WTC11 (cell line): ENCODE data around the gene NTRK1. TPM values are rescaled to one million over a fixed set of nuclear protein-coding genes. Genes with fewer than 3 reads are reported as not detected.

Experiments used
- ATAC-seq: fragments of 200-7000 bp; cut with Tn5 transposase; 2 replicates; pipeline ENCODE4 v1.10.0; 2021; ENCODE audit warnings: mild to moderate bottlenecking, moderate library complexity
- CTCF ChIA-PET: fragments of 300-600 bp; sonication (Branson Sonifier 250); formaldehyde crosslinking; loops from one replicate; lab custom pipeline; 2021; ENCODE audit warnings: antibody characterized with exemption; lab: Charles Lee
- POLR2A ChIA-PET: fragments of 350-600 bp; sonication (Branson Sonifier 250); formaldehyde crosslinking; loops from one replicate; lab custom pipeline; 2021; ENCODE audit warnings: antibody characterized with exemption; lab: Charles Lee
- DNase-seq: peaks from one replicate; pipeline ENCODE4 v3.0.0; 2021; ENCODE audit warnings: low spot score
- H3K27ac Mint-ChIP-seq: 2 replicates; pipeline ENCODE4 v1.8.0; 2021; ENCODE audit warnings: mixed read lengths
- H3K27me3 Mint-ChIP-seq: 2 replicates; pipeline ENCODE4 v1.8.0; 2021; ENCODE audit warnings: low read depth, mild to moderate bottlenecking, moderate library complexity, mixed read lengths
- H3K36me3 Mint-ChIP-seq: 2 replicates; pipeline ENCODE4 v1.8.0; 2021; ENCODE audit warnings: mixed read lengths
- H3K4me1 Mint-ChIP-seq: 2 replicates; pipeline ENCODE4 v1.8.0; 2022; ENCODE audit warnings: mixed read lengths
- H3K4me3 Mint-ChIP-seq: 2 replicates; pipeline ENCODE4 v1.8.0; 2021; ENCODE audit warnings: mild to moderate bottlenecking, moderate library complexity, mixed read lengths
- H3K9me3 Mint-ChIP-seq: 2 replicates; pipeline ENCODE4 v1.8.0; 2021; ENCODE audit warnings: mixed read lengths
- ATF1 ChIP-seq: sonication (generic); formaldehyde crosslinking; IDR thresholded peaks from 2 replicates; pipeline ENCODE4 v1.8.1; 2023; ENCODE audit warnings: mild to moderate bottlenecking, moderate library complexity, missing genetic modification reagents
- CREB1 ChIP-seq: sonication (generic); formaldehyde crosslinking; IDR thresholded peaks from 2 replicates; pipeline ENCODE4 v1.8.0; 2023; ENCODE audit warnings: mild to moderate bottlenecking, missing genetic modification reagents
- GABPB1 ChIP-seq: sonication (generic); formaldehyde crosslinking; IDR thresholded peaks from 2 replicates; pipeline ENCODE4 v1.8.1; 2023; ENCODE audit warnings: mild to moderate bottlenecking, missing genetic modification reagents
- GRHL2 ChIP-seq: fragments of 250-450 bp; sonication (Bioruptor Pico); IDR thresholded peaks from 2 replicates; pipeline ENCODE4 v1.8.0; 2022; ENCODE audit warnings: mild to moderate bottlenecking, moderate library complexity; ENCODE audit not compliant: insufficient replicate concordance, severe bottlenecking
- GTF2I ChIP-seq: fragments of 250-450 bp; sonication (Bioruptor Pico); conservative IDR thresholded peaks from 2 replicates; pipeline ENCODE4 v1.4.0; 2021; ENCODE audit warnings: mild to moderate bottlenecking
- NFATC4 ChIP-seq: fragments of 250-450 bp; sonication (Bioruptor Pico); IDR thresholded peaks from 2 replicates; pipeline ENCODE4 v1.9.0; 2021; ENCODE audit warnings: mild to moderate bottlenecking
- NR1H2 ChIP-seq: sonication (generic); formaldehyde crosslinking; IDR thresholded peaks from 2 replicates; pipeline ENCODE4 v1.9.0; 2021; ENCODE audit warnings: mild to moderate bottlenecking, moderate library complexity, missing genetic modification reagents
- TCF7 ChIP-seq: sonication (generic); formaldehyde crosslinking; IDR thresholded peaks from 2 replicates; pipeline ENCODE4 v1.8.0; 2022; ENCODE audit warnings: mild to moderate bottlenecking, low read depth, missing genetic modification reagents, moderate library complexity
- TEAD1 ChIP-seq: sonication (generic); formaldehyde crosslinking; IDR thresholded peaks from 2 replicates; pipeline ENCODE4 v1.8.0; 2022; ENCODE audit warnings: mild to moderate bottlenecking, missing genetic modification reagents
- ZNF263 ChIP-seq: sonication (generic); formaldehyde crosslinking; IDR thresholded peaks from 2 replicates; pipeline ENCODE4 v1.8.1; 2022; ENCODE audit warnings: low read depth, mild to moderate bottlenecking, moderate library complexity, missing genetic modification reagents
- ZNF396 ChIP-seq: fragments of 250-450 bp; sonication (Bioruptor Pico); IDR thresholded peaks from 2 replicates; pipeline ENCODE4 v1.8.0; 2021; ENCODE audit warnings: mild to moderate bottlenecking, moderate library complexity, borderline replicate concordance
- total RNA-seq: library from RNA; stranded (reverse); gene quantifications from 3 replicates; pipeline ENCODE4 v1.2.3, GENCODE V29; 2021
- TF ChIP-seq, protein P1 (sequence below): sonication (generic); formaldehyde crosslinking; IDR thresholded peaks from 2 replicates; pipeline ENCODE4 v1.8.1; 2022; ENCODE audit warnings: missing genetic modification reagents, borderline replicate concordance
- TF ChIP-seq, protein P2 (sequence below): fragments of 250-450 bp; sonication (Bioruptor Pico); IDR thresholded peaks from 2 replicates; pipeline ENCODE4 v1.9.0; 2021; ENCODE audit warnings: mild to moderate bottlenecking, borderline replicate concordance
- TF ChIP-seq, protein P3 (sequence below): sonication (generic); formaldehyde crosslinking; IDR thresholded peaks from 2 replicates; pipeline ENCODE4 v1.8.1; 2023; ENCODE audit warnings: mild to moderate bottlenecking, missing genetic modification reagents, moderate library complexity
- TF ChIP-seq, protein P4 (sequence below): sonication (generic); formaldehyde crosslinking; IDR thresholded peaks from 2 replicates; pipeline ENCODE4 v1.8.0; 2022; ENCODE audit warnings: mild to moderate bottlenecking, missing genetic modification reagents
- TF ChIP-seq, protein P5 (sequence below): fragments of 250-450 bp; sonication (Bioruptor Pico); IDR thresholded peaks from 2 replicates; pipeline ENCODE4 v2.1.2; 2022; ENCODE audit warnings: mild to moderate bottlenecking, moderate library complexity
- TF ChIP-seq, protein P6 (sequence below): sonication (generic); formaldehyde crosslinking; IDR thresholded peaks from 2 replicates; pipeline ENCODE4 v1.8.1; 2023; ENCODE audit warnings: mild to moderate bottlenecking, missing genetic modification reagents, borderline replicate concordance
- TF ChIP-seq, protein P7 (sequence below): sonication (generic); formaldehyde crosslinking; conservative IDR thresholded peaks from 2 replicates; pipeline ENCODE4 v1.8.1; 2023; ENCODE audit warnings: mild to moderate bottlenecking, low read depth, missing genetic modification reagents, moderate library complexity
- TF ChIP-seq, protein P8 (sequence below): fragments of 250-450 bp; sonication (Bioruptor Pico); conservative IDR thresholded peaks from 2 replicates; pipeline ENCODE4 v1.9.0; 2021; ENCODE audit warnings: mild to moderate bottlenecking

NTRK1 gene
- total RNA-seq, 1 experiment from 2014 or later: 0.42 TPM

DNA sequence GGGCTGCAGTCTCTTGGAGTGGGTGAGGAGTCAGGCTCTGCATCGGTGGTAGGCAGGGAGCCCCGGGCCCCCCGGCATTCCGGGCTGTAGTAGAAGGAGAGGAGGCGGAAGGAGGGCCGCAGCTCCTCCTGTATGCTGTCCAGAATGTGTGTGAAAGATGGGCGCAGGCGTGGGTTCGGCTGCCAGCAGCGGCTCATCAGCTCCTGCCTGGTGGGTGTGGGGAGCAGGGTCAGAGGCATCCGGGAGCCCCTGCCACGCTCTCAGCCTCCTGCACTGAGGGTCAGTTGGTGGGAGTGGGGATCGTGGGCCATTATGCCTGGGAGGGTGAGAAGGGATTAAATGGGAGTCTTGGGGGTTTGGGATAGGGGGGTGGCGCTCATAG lies 19.8 kb upstream of the NTRK1 start:
- ATAC-seq (no peak), DNase-seq (no peak)
- H3K27ac Mint-ChIP-seq: no peak overlapping the region
- TF ChIP-seq ZNF396 (CRISPR knock-in tag) (no peak), ATF1 (CRISPR knock-in tag) (no peak), NFATC4 (CRISPR knock-in tag) (no peak), GABPB1 (CRISPR knock-in tag) (no peak), TCF7 (no peak), NR1H2 (CRISPR knock-in tag) (no peak), GTF2I (CRISPR knock-in tag) (no peak), GRHL2 (CRISPR knock-in tag) (no peak), ZNF263 (CRISPR knock-in tag) (no peak), CREB1 (no peak), TEAD1 (CRISPR knock-in tag) (no peak)
- TF ChIP-seq, protein P1, sequence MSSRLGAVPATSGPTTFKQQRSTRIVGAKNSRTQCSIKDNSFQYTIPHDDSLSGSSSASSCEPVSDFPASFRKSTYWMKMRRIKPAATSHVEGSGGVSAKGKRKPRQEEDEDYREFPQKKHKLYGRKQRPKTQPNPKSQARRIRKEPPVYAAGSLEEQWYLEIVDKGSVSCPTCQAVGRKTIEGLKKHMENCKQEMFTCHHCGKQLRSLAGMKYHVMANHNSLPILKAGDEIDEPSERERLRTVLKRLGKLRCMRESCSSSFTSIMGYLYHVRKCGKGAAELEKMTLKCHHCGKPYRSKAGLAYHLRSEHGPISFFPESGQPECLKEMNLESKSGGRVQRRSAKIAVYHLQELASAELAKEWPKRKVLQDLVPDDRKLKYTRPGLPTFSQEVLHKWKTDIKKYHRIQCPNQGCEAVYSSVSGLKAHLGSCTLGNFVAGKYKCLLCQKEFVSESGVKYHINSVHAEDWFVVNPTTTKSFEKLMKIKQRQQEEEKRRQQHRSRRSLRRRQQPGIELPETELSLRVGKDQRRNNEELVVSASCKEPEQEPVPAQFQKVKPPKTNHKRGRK (CRISPR knock-in tag): no peak
- TF ChIP-seq, protein P2, sequence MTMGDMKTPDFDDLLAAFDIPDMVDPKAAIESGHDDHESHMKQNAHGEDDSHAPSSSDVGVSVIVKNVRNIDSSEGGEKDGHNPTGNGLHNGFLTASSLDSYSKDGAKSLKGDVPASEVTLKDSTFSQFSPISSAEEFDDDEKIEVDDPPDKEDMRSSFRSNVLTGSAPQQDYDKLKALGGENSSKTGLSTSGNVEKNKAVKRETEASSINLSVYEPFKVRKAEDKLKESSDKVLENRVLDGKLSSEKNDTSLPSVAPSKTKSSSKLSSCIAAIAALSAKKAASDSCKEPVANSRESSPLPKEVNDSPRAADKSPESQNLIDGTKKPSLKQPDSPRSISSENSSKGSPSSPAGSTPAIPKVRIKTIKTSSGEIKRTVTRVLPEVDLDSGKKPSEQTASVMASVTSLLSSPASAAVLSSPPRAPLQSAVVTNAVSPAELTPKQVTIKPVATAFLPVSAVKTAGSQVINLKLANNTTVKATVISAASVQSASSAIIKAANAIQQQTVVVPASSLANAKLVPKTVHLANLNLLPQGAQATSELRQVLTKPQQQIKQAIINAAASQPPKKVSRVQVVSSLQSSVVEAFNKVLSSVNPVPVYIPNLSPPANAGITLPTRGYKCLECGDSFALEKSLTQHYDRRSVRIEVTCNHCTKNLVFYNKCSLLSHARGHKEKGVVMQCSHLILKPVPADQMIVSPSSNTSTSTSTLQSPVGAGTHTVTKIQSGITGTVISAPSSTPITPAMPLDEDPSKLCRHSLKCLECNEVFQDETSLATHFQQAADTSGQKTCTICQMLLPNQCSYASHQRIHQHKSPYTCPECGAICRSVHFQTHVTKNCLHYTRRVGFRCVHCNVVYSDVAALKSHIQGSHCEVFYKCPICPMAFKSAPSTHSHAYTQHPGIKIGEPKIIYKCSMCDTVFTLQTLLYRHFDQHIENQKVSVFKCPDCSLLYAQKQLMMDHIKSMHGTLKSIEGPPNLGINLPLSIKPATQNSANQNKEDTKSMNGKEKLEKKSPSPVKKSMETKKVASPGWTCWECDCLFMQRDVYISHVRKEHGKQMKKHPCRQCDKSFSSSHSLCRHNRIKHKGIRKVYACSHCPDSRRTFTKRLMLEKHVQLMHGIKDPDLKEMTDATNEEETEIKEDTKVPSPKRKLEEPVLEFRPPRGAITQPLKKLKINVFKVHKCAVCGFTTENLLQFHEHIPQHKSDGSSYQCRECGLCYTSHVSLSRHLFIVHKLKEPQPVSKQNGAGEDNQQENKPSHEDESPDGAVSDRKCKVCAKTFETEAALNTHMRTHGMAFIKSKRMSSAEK: no peak
- TF ChIP-seq, protein P3, sequence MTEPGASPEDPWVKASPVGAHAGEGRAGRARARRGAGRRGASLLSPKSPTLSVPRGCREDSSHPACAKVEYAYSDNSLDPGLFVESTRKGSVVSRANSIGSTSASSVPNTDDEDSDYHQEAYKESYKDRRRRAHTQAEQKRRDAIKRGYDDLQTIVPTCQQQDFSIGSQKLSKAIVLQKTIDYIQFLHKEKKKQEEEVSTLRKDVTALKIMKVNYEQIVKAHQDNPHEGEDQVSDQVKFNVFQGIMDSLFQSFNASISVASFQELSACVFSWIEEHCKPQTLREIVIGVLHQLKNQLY (CRISPR knock-in tag): no peak
- TF ChIP-seq, protein P4, sequence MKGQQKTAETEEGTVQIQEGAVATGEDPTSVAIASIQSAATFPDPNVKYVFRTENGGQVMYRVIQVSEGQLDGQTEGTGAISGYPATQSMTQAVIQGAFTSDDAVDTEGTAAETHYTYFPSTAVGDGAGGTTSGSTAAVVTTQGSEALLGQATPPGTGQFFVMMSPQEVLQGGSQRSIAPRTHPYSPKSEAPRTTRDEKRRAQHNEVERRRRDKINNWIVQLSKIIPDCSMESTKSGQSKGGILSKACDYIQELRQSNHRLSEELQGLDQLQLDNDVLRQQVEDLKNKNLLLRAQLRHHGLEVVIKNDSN (CRISPR knock-in tag): no peak
- TF ChIP-seq, protein P5, sequence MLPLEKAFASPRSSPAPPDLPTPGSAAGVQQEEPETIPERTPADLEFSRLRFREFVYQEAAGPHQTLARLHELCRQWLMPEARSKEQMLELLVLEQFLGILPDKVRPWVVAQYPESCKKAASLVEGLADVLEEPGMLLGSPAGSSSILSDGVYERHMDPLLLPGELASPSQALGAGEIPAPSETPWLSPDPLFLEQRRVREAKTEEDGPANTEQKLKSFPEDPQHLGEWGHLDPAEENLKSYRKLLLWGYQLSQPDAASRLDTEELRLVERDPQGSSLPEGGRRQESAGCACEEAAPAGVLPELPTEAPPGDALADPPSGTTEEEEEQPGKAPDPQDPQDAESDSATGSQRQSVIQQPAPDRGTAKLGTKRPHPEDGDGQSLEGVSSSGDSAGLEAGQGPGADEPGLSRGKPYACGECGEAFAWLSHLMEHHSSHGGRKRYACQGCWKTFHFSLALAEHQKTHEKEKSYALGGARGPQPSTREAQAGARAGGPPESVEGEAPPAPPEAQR (CRISPR knock-in tag): no peak
- TF ChIP-seq, protein P6, sequence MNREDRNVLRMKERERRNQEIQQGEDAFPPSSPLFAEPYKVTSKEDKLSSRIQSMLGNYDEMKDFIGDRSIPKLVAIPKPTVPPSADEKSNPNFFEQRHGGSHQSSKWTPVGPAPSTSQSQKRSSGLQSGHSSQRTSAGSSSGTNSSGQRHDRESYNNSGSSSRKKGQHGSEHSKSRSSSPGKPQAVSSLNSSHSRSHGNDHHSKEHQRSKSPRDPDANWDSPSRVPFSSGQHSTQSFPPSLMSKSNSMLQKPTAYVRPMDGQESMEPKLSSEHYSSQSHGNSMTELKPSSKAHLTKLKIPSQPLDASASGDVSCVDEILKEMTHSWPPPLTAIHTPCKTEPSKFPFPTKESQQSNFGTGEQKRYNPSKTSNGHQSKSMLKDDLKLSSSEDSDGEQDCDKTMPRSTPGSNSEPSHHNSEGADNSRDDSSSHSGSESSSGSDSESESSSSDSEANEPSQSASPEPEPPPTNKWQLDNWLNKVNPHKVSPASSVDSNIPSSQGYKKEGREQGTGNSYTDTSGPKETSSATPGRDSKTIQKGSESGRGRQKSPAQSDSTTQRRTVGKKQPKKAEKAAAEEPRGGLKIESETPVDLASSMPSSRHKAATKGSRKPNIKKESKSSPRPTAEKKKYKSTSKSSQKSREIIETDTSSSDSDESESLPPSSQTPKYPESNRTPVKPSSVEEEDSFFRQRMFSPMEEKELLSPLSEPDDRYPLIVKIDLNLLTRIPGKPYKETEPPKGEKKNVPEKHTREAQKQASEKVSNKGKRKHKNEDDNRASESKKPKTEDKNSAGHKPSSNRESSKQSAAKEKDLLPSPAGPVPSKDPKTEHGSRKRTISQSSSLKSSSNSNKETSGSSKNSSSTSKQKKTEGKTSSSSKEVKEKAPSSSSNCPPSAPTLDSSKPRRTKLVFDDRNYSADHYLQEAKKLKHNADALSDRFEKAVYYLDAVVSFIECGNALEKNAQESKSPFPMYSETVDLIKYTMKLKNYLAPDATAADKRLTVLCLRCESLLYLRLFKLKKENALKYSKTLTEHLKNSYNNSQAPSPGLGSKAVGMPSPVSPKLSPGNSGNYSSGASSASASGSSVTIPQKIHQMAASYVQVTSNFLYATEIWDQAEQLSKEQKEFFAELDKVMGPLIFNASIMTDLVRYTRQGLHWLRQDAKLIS (CRISPR knock-in tag): no peak
- TF ChIP-seq, protein P7, sequence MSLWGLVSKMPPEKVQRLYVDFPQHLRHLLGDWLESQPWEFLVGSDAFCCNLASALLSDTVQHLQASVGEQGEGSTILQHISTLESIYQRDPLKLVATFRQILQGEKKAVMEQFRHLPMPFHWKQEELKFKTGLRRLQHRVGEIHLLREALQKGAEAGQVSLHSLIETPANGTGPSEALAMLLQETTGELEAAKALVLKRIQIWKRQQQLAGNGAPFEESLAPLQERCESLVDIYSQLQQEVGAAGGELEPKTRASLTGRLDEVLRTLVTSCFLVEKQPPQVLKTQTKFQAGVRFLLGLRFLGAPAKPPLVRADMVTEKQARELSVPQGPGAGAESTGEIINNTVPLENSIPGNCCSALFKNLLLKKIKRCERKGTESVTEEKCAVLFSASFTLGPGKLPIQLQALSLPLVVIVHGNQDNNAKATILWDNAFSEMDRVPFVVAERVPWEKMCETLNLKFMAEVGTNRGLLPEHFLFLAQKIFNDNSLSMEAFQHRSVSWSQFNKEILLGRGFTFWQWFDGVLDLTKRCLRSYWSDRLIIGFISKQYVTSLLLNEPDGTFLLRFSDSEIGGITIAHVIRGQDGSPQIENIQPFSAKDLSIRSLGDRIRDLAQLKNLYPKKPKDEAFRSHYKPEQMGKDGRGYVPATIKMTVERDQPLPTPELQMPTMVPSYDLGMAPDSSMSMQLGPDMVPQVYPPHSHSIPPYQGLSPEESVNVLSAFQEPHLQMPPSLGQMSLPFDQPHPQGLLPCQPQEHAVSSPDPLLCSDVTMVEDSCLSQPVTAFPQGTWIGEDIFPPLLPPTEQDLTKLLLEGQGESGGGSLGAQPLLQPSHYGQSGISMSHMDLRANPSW: no peak
- TF ChIP-seq, protein P8, sequence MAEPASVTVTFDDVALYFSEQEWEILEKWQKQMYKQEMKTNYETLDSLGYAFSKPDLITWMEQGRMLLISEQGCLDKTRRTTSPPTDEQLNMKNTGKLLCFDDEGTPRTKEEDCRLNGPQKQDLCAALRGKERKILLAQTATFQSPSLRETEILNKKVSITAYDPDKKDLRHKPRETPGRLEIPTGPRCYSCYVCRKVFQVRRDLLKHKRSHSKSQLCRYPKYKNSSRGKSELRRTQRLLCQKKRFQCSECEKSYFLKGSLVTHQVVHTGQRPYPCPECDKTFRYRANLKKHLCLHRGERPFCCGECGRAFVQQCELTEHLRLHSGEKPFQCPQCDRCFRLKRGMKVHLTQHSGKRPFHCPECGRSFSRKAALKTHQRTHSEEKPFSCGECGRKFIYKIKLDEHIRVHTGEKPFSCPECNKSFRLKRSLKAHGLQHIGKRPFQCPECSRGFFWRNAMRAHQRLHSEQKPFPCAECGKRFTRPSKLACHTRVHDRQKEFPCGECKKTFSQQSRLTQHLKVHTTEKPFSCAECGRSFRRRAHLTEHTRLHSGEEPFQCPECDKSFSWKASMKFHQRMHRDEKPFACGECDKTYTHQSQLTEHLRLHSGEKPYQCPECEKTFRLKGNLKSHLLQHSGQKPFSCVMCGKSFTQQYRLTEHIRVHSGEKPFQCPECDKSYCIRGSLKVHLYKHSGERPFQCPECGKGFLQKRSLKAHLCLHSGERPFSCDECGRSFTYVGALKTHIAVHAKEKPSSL (CRISPR knock-in tag): no peak
- POLR2A ChIA-PET: no interaction called here
- H3K4me3 Mint-ChIP-seq: no peak overlapping the region
- H3K27me3 Mint-ChIP-seq: peaks cover 63% of the 10 kb centered on the region
- H3K4me1 Mint-ChIP-seq: peaks cover 10% of the 10 kb centered on the region
- CTCF ChIA-PET: interaction anchor here (0.6 to 6.6 kb wide), 14 partner anchors 7 to 199 kb away, joined by 3 to 177 read pairs (median 6); partner anchors contain the start of genes BCAN, INSRR, LRRC71 and NTRK1
- H3K9me3 Mint-ChIP-seq: no peaks in the 10 kb centered on the region
- H3K36me3 Mint-ChIP-seq: no peaks in the 10 kb centered on the region
